Cardiac atrium fibroblast (primary cell): ENCODE measurements around the gene LCE3D. TPM values are rescaled to one million over a fixed set of nuclear protein-coding genes. Genes with fewer than 3 reads are reported as not detected.

ENCODE experiments used
- total RNA-seq: library from RNA; depleted of rRNA; stranded (reverse); fragments of >200 nt; gene quantifications from 2 replicates; pipeline ENCODE4 v1.2.3, GENCODE V29; 2015

The LCE3D gene
- not detected in 2 replicates for total RNA-seq

DNA sequence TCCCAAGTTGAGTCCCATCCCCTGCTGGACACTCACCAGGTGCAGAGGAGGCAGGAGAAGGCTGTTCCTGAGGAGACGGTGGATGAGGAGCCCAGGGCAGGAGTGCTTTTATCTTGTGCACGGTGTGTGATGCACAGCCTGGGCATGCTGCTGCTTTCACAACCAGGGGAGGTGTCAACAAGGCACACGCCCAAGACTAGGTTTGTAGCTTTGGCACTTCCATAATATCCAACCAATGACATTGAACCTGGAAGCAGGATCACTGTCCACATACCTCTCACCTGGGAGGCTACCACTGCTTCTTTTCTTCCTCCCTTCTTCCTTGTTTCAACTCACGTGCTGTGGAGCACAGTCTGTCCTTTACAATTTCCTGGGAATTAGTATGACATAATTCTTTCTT, at the start of gene LCE3D:
Gene LCE3D, minus strand, starts transcription at position 84 of the 400 bp plus-strand sequence. CDS start 580 bp downstream, outside the sequence.

DNA sequence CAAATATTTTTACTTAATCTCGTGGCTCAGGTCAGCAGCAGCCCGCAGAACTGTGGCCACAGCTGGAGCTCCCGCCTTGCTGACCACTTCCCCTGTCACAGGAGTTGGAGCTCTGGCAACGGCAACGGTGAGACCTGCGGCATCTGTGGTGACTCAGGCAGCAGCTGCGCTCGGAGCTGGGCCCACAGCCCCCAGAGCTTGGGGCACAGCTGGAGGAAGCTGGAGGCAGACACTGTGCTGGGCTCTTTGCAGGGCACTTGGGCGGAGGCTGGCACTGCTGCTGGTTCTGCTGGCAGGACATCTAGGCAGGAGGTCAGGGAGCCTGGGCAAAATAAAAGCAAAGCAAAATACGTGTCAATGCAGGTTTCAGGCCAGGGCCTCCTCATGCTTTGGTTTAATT, 42.5 kb upstream of the LCE3D start, which contains the start of gene LCE3A:
Gene LCE3A, minus strand, starts transcription at position 301 of the 400 bp plus-strand sequence. Its CDS starts 0 bp downstream, at position 301.

GRCh38 chr1:152613511-152613910, 33.2 kb upstream of the LCE3D start, which contains the start of gene LCE3B:
Gene LCE3B, plus strand, starts transcription at chr1:152613811. Its CDS starts 0 bp downstream, at chr1:152613811.

DNA sequence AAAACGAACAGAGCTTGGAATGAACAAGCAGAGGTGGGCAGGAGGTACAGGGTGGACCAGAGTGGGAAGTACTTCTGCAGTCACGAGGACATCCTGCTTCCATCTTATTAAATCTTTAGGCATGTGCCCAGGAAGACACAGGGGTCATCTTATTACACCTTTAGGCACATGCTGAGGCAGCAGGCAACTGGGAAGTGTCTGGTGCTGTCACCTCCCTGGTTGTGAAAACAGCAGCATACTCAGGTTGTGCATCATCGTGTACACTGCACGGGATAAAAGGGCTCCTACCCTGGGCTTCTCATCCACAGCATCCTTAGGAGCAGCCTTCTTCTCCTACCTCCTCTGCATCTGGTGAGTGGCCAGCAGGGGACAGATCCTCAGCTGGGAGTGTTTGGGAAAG, 19.6 kb upstream of the LCE3D start, which contains the start of gene LCE3C:
Gene LCE3C, plus strand, starts transcription at position 301 of the 400 bp plus-strand sequence. CDS start 498 bp downstream, outside the sequence.

GRCh38 chr1:152566681-152567080, 13.6 kb downstream of the LCE3D start, which contains the start of gene LCE3E:
Gene LCE3E, minus strand, starts transcription at chr1:152566780. Its CDS starts 572 bp downstream, at chr1:152566208.

Other genes with a start within 250 kb of the LCE3D start
- gene FLG2, start 220.5 kb downstream of the LCE3D start, total RNA-seq: not detected in 2 replicates
- not detected in 2 replicates for gene CRNN, start 166.3 kb downstream of the LCE3D start, total RNA-seq
- gene LCE5A, start 69.7 kb downstream of the LCE3D start, total RNA-seq: not detected in 2 replicates
- not detected in 2 replicates for gene CRCT1, start 66.0 kb downstream of the LCE3D start, total RNA-seq
- gene LCE3E, start 13.7 kb downstream of the LCE3D start, total RNA-seq: not detected in 2 replicates
- not detected in 2 replicates for gene LCE3C, start 19.7 kb upstream of the LCE3D start, total RNA-seq
- gene LCE3B, start 33.3 kb upstream of the LCE3D start, total RNA-seq: not detected in 2 replicates
- not detected in 2 replicates for gene LCE3A, start 42.6 kb upstream of the LCE3D start, total RNA-seq
- gene LCE2D, start 82.9 kb upstream of the LCE3D start, total RNA-seq: not detected in 2 replicates
- gene LCE2C, start 94.8 kb upstream of the LCE3D start, total RNA-seq: not detected in 2 replicates
- not detected in 2 replicates for gene LCE2B, start 105.6 kb upstream of the LCE3D start, total RNA-seq
- gene LCE2A, start 117.8 kb upstream of the LCE3D start, total RNA-seq: not detected in 2 replicates
- not detected in 2 replicates for gene LCE4A, start 127.6 kb upstream of the LCE3D start, total RNA-seq
- gene KPRP, start 177.5 kb upstream of the LCE3D start, total RNA-seq: not detected in 2 replicates
- not detected in 2 replicates for gene LCE1F, start 194.6 kb upstream of the LCE3D start, total RNA-seq
- not detected in 2 replicates for gene LCE1E, start 205.7 kb upstream of the LCE3D start, total RNA-seq
- gene LCE1D, start 216.2 kb upstream of the LCE3D start, total RNA-seq: not detected in 2 replicates
- not detected in 2 replicates for gene LCE1C, start 226.1 kb upstream of the LCE3D start, total RNA-seq
- gene LCE1B, start 231.5 kb upstream of the LCE3D start, total RNA-seq: not detected in 2 replicates
- not detected in 2 replicates for gene LCE1A, start 247.0 kb upstream of the LCE3D start, total RNA-seq